GM19468 (cell line): Measurements from ENCODE around the gene FOXI1.

ENCODE experiments used
- ATAC-seq: cut with Tn5 transposase; IDR thresholded peaks from one replicate; pipeline ENCODE4 v1.9.1; 2021; ENCODE audit warnings: mild to moderate bottlenecking, moderate library complexity, moderate number of reproducible peaks; ENCODE audit not compliant: unreplicated experiment; ENCODE audit errors: extremely low read depth

FOXI1 gene

GRCh38 chr5:170105642-170106611, at the start of gene FOXI1:
TSS of gene FOXI1 (plus strand) at chr5:170105897. CDS start at chr5:170105958, 61 bp downstream.
- ATAC-seq: no peak

- no peak for ATAC-seq
These were observed 49.0 kb upstream of the FOXI1 start for GRCh38 chr5:170056561-170057267.

GRCh38 chr5:170057311-170057710, 48.4 kb upstream of the FOXI1 start:
- ATAC-seq: no peak

GRCh38 chr5:170059221-170059620, 46.5 kb upstream of the FOXI1 start:
- no peak for ATAC-seq

GRCh38 chr5:170067152-170067551, 38.5 kb upstream of the FOXI1 start:
- ATAC-seq: no peak

GRCh38 chr5:170067574-170068170, 38.0 kb upstream of the FOXI1 start:
- no peak for ATAC-seq

- ATAC-seq: no peak
These were observed 36.2 kb upstream of the FOXI1 start for GRCh38 chr5:170069512-170069911.

GRCh38 chr5:170070556-170071412, 34.9 kb upstream of the FOXI1 start:
- ATAC-seq: no peak

- no peak for ATAC-seq
These were observed 33.9 kb upstream of the FOXI1 start for GRCh38 chr5:170071748-170072147.

GRCh38 chr5:170075696-170076095, 30.0 kb upstream of the FOXI1 start:
- no peak for ATAC-seq

- no peak for ATAC-seq
These were observed 29.5 kb upstream of the FOXI1 start for GRCh38 chr5:170076211-170076610.

- no peak for ATAC-seq
These were observed 29.0 kb upstream of the FOXI1 start for GRCh38 chr5:170076739-170077138.

GRCh38 chr5:170077526-170077925, 28.2 kb upstream of the FOXI1 start:
- ATAC-seq: no peak

- ATAC-seq: no peak
These were observed 27.2 kb upstream of the FOXI1 start for GRCh38 chr5:170078458-170078857.

GRCh38 chr5:170078931-170079330, 26.8 kb upstream of the FOXI1 start:
- ATAC-seq: no peak

GRCh38 chr5:170080217-170080616, 25.5 kb upstream of the FOXI1 start:
- ATAC-seq: no peak

- ATAC-seq: no peak
These were observed 24.8 kb upstream of the FOXI1 start for GRCh38 chr5:170080786-170081445.

- no peak for ATAC-seq
These were observed 24.1 kb upstream of the FOXI1 start for GRCh38 chr5:170081616-170082015.

GRCh38 chr5:170082701-170083100, 23.0 kb upstream of the FOXI1 start:
- ATAC-seq: no peak
